ENCODE data around the gene COL6A1. TPM values are rescaled to one million over a fixed set of nuclear protein-coding genes. Genes with fewer than 3 reads are reported as not detected.
"Not testable (repeated sequence)": the region's sequence is repeated elsewhere in the genome, so short reads cannot be mapped to it uniquely, and the experiment has no call there.

Gene COL6A1
- total RNA-seq, 1 donor from 2014 or later: 0.59 TPM

DNA sequence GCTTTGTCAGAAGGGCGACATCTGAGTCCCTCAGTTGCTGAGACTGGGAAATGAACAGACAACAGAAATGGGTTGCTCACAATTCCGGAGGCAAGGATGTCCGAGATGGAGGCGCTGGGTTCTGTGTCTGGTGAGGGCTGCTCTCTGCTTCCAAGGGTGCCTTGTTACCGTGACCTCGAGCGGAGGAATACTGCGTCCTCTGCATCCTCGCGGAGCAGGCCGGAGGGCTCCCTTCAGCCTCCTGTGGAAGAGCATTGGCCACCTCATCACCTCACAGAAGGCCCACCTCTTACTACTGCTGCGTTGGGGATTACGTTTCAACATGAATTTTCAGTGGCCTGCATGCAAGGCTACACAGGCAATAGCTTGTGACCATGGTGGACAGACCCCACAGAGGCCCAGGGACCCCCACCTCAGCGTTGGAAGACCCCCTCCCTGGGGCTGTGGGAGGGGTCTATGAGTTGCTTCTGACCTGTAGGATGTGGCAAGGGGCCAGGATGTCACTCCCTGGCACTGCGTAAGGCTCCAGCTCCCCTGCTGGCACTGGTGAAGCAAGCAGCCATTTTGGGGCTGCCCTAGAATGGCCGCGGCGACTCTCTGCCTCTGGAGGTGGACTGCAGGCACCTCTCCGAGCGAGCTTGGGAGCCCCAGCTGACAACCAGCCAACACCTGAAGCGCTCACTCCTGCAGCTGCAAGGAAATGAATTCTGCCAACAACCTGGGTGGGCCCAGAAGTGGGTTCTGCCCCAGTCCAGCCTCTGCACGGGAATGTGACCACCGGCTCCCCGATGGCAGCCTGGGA, 36.3 kb upstream of the COL6A1 start:
- intact Hi-C loops (cut with micrococcal nuclease): no loop called here

DNA sequence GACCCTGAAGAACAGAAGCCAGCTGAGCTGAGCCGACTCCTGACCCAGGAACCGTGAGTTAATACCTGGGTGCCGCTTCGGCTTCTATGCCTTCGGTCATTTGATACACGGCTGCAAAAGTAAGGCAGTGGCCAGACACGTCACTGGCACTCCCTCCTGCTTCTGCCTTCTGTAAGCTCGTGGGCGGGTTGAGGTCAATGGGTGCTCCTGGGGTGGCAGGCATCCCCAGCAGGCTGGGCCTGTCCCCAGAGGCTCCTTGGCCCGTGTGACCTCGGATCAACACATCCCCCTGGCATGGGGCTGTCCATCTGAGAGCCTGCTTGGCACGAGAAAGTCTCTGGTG, 35.7 kb upstream of the COL6A1 start:
- intact Hi-C loops (cut with micrococcal nuclease): no loop called here

DNA sequence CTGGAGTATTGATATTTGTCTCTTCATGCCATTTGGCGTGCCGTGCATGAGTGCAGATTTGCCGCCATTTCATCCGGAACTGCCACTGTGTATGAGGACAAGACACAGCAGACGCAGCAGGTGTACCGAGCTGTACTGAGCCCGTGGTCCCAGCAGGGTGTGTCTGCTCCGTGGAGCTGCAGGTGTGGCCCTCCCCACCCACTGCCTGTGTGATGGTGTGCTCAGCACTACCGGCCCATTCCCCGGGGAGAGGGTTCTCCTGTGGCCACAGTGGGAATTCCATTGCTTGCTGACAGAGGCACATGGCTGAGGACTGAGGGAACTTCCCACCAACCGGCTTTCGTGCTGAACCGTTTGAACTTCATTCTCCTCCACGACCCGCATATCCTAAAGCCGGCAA, 34.3 kb upstream of the COL6A1 start:
- intact Hi-C loops (cut with micrococcal nuclease): no loop called here

DNA sequence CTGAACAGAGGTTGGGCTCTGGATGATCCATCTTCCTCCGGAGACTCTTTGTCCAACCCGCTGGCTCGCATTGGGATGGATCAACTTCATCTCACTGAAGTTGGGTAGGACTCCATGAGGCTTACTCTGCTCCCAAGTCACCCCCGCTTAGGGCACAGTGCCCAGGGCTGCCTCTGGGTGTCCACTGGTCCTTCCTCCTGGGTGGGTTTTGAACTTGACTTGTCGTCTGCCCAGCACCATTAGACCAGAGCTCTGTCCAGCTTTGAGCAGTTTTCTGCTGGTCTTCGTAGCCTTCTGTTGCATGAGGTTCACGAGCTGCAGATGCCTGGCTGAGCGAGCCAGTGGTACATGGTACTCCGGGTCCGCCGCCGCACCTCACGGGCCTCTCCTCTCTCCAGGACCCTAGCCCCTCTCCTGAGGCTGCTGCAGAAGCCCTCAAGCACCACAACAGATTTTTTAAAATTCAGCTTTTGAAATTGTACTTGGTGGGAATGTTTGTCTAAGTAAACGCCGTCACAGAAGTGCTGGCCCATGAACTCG, 33.8 kb upstream of the COL6A1 start:
- intact Hi-C loops (cut with micrococcal nuclease): no loop called here

DNA sequence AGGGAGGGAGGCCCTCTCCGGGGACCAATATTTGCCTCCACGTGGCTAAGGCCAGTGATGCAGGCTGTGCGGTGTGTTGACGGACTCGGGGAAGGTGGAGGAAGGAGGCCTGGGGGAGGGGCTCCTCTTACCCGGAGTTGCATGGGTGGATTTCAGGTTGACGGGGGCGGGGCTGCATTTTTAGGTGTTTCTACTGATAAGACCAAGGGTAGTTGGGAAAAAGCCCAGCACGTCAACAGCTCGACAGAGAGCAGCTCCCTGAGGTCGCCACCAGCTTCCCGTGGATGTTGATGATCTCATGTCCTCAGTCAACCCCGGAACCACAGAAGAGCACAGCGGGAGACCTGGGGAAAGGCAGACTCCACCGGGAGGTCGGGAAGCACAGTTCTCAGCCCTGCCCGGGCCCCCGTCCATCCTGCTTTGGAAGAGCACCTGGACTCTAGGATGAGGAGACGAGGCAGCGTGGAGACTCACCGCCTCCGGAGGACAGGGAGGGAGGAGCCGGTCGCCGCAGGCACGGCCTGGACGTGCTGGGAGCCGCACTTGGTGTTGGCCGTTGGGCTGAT, 32.9 kb upstream of the COL6A1 start:
- intact Hi-C loops (cut with micrococcal nuclease): no loop called here

DNA sequence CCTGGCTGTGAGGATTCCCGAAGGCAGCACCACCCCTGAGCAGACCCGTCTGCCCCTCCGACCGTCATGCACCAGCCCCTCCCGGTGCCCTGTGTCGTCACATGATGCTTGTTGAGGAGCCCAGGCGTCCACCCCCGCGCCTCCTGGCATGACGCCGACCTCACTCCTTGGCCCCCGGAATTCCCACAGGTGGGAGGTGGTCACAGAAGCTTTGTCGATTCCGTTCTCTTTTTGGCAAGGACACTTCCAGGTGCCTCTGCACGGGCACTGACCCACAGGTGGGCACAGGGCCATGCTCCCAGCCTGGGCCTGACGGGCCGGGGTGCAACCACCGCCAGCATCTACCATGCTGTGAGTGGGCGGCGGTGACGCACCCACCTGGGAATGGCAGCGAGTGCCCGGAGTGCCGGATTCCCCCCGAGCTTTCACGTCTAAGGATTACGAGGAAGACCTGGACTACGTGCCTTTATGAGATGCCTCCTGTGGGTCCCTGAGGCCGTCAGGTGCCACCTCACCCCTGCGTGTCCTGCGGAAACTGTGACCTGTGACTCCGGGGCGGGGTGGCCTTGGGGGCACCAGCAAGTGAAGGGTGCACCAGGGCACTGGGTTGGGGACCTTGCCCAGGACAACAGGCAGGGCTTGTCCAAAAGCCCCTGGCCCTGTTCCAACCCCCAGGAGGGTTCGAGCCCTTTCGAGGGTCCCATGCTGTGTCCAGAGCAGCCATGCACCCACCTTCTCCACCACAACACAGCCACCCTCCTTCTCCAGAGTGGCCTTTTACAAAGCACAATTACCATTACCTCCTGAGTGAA, 31.4 kb upstream of the COL6A1 start:
- intact Hi-C loops (cut with micrococcal nuclease): no loop called here

DNA sequence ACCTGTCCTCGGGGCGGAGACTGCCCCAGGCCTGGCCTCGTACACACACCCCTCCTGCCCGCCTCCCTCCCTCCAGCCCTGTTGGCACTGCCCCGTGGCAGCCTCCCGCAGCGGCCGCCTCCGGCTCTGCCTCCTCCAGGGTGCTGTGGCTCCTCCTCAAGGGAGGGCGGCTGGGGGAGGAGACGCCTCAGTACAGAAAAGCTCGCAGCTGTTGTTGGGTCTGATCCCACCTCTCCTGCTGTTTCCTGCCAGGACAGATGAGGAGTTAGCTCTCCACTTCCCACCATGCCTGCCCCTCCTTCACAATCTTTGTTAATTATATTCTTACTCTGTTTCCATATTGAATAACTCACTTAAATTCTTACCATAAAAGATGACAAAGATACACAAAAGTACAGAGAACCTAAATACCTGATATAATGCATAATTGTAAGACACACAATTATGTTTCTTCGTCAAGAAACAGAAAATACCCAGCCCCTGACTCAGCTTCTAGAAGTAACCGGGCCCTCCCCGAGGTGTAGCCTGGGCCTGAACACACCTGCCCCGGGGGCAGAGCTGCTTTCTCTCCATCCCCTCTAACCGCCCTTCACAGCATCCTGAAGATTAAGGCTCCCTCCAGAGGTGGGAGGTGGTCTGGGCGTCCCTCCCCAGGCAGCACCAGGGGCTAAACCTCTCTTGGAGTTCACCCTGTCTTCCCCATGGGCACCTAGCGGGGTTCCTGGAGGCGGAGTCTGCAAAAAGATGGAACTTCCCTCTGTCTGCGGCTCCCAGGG, 30.6 kb upstream of the COL6A1 start:
- intact Hi-C loops (cut with micrococcal nuclease): no loop called here

DNA sequence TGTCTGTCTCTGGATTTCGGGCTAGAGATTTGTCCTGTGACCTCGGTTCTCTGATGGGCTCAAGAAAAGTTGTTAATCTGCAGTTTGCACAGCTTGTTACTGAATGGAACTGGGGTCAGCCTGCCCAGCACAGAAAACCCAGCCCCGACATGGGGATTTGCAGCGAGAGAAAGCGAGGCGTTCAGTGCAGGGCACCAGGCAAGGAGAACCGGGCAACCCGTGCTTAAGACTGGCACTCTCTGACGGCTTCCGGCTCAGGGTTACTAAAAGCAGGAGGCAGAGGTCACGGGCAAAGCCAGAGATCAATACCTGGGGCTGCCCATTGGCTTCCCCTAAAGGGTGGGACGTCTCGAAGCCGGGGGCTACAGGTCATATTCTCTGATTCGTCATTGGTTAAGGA, 29.9 kb upstream of the COL6A1 start:
- intact Hi-C loops (cut with micrococcal nuclease): no loop called here

DNA sequence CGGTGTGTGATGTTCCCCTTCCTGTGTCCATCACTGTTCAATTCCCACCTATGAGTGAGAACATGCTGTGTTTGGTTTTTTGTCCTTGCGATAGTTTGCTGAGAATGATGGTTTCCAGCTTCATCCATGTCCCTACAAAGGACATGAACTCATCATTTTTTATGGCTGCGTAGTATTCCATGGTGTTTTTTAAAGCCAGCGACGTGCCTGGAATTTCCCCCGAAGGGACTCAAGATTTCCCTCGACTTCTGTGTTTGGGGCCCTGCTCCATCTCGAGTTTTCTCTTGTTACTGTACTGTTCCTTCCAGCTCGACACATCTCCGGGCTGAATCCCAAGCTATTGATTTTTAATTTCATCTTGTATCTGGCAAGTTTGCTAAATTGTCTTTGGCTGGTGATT, 29.0 kb upstream of the COL6A1 start:
- intact Hi-C loops (cut with micrococcal nuclease): not testable (repeated sequence)

DNA sequence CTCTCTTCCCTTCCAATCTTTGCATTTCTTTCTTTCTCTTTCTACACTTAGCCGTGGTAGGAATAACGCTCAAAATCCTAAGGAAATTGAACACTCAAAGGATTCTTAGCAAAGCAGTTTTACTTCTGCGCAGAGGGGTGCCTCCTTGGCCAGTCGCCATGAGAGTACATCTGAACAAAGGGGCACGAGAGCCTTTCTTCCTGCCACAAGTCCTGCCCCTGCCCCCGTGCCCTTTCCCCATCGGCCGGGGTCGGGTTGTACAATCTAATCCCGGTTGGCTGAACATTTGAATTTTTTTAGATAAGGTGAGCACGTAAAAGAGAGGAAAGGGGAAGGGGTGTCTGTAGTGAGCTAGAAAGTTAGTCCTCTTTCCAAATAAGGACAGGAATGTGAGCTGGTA, 28.6 kb upstream of the COL6A1 start:
- intact Hi-C loops (cut with micrococcal nuclease): no loop called here

DNA sequence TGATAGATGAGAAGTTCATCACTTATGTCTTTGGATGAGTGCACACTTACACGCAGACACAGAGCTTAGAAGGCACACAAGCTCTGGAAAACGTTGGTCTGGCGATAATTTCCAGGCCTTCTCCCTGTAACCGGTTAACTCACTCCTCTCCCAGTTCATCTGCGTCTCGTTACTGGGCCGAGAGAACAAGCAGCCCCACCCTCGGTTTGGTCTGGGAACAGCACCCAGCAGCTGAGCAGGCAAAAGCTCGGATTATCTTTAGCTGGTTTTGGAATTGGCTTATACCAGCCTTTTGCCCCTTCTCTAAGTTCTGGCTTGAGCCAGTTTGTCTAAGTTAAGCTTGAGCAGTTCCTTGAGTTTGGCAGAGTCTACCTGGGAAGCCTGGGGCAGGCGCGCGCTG, 27.3 kb upstream of the COL6A1 start:
- intact Hi-C loops (cut with micrococcal nuclease): no loop called here

DNA sequence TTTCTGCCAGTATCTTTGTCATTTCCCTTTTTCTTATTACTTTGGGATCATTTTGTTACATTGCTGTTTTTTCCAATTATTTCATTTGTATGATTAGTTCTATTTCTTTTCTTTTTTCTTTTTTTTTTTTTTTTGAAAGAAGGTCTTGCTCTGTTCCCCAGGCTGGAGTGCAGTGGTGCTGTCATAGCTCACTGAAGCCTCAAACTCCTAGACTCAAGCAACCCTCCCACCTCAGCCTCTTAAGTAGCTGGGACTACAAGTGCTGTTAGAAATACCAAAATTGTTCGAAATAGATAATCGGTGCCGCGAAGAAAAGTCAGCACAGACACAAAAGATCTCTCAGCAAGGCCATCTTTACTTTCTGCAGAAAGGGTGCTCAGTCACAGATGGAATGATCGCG, 26.6 kb upstream of the COL6A1 start:
- intact Hi-C loops (cut with micrococcal nuclease): no loop called here

DNA sequence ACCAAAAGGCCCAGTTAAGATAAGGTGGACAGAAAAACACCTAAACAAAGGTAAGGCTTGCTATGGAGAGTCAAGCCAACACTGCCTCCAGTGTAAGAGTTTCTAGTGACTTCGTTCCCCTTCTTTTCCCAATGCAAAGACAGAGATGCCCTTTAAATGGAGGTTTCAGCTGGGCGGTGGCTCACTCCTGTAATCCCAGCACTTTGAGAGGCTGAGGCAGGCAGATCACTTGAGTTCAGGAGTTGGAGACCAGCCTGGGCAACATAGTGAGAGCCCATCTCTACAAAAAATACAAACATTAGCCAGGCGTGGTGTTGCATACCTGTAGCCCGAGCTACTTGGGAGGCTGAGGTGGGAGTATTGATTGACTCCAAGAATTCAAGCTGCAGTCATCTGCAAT, 24.0 kb upstream of the COL6A1 start:
- intact Hi-C loops (cut with micrococcal nuclease): no loop called here

DNA sequence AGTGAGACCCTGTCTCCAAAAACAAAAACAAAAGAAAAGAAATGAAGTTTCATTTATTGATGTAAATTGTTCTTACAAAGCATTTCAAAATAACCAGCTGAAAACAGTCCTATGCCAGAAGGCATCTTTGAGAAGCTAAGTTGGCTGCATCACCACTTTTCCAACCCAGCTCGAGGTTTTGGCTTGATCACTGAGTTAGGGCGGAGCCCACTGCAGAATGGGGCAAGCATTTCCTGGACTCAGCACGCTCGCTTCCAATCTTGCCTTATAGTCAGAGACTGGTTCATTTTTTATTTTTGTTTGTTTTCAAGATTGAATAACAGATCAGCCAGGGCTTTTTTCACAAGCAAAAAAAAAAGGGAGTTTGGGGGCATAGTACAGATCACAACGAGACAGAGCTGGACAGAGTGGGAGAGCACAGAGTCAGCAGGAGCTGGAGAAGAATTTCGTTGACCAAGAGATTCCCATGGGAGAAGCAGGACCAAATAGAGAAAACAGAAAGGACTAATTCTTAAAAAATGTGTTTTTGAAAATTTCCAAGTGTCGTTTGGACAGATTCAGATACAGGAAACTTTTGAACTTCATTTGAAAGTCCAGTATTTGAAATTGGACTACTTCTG, 23.5 kb upstream of the COL6A1 start:
- intact Hi-C loops (cut with micrococcal nuclease): no loop called here

DNA sequence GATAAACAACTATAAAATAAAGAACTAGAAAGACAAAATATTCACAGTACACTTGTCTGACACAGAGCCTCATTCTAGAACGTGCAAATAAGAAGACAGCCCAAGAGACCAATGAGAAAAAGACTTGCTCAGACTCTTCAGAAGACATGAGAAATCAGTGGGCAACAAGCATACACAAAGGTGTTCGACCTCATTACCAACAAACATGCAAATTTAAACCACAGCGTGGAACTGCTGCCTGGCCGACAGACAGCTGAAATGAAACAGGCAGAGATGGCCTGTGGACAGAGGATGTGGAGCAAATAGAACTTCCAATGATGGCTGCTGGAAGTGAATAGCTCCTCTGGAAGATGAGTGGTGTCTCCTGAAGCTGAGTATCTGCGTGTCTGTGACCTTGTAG, 22.4 kb upstream of the COL6A1 start:
- intact Hi-C loops (cut with micrococcal nuclease): no loop called here

DNA sequence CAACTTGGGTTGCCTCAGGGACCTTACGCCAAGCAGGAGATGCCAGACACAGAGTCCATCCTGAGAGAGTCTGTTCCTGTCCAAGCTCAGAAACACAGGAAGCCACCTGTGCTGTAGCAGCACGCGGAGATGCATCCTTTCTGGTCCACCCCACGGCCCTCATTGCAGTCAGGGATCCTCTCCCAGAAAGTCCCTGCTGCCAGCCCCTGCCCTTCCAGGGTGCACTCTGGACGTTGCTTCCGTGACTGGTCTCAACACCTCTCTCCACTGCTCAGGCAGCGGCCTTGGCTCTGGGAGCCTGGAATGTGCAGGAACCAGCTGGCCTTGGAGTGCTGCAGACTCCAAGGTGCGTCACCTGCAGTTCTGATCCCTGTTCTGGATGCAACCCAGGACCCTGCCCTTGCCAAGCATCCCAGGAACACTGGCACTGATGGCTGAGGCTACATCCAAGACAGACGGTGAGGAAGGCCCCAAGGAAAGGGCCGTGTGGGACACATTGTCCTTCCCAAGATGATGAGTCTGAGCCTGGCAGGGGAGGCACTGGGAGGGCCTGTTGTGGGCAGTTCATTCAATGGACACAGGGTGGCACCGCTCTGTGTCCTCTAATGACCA, 21.7 kb upstream of the COL6A1 start:
- intact Hi-C loops (cut with micrococcal nuclease): no loop called here

DNA sequence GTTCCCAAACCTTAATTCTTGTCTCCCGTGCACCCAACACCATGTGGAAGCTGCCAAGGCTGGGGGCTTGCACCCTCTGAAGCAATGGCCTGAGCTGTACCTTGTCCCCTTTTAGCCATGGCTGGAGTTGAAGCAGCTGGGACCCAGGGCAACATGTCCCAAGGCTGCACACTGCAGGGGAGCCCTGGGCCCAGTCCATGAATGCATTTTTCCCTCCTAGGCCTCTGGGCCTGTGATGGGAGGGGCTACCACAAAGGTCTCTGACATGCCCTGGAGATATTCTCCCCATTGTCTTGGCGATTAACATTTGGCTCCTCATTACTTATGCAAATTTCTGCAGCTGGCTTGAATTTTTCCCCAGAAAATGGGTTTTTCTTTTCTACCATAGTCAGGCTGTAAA, 20.2 kb upstream of the COL6A1 start:
- intact Hi-C loops (cut with micrococcal nuclease): not testable (repeated sequence)

DNA sequence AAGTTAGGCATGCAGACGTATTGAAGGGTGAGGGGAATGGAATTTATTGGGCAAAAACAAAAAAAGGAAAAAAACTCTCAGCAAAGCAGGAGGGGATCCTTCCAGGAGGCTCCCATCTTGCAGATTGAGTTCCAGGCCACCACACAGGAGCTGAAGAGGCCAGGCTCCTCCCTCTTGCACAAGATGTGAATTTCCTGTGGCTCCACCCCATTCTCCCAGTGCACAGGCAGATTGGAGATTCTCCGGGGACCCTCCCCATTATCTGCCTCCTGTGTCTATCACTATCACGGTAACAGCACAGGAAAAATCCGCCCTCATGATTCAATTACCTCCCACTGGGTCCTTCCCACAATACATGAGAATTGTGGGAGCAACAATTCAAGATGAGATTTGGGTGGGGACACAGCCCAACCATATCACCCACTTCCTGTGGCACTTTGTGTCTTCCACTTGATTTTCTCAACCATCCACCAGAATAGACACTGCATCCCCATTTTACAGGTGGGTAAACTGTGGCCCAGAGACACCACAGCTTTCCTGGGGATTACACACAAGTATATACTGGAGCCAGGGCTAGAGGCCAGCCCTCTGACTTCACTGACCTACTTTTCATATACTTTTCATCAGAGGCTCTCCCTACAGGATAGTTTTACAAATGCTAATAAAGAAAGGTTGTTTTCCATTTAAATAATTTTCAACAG, 18.9 kb upstream of the COL6A1 start:
- intact Hi-C loops (cut with micrococcal nuclease): no loop called here

DNA sequence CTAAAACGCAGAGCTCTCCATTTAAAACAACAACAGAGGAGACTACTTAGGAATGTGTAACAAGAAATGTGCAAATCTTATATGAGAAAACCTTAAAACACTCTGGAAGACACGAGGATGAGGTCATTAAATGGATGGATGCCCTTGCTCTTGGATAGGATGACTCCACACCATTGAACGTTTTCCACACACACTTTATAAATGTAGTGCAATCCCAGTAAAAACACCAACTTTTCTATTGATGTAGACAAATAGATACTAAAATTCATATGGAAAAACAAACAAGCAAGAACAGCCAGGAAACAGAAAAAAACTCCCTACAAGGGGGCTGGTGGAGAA, 18.4 kb upstream of the COL6A1 start:
- intact Hi-C loops (cut with micrococcal nuclease): no loop called here

DNA sequence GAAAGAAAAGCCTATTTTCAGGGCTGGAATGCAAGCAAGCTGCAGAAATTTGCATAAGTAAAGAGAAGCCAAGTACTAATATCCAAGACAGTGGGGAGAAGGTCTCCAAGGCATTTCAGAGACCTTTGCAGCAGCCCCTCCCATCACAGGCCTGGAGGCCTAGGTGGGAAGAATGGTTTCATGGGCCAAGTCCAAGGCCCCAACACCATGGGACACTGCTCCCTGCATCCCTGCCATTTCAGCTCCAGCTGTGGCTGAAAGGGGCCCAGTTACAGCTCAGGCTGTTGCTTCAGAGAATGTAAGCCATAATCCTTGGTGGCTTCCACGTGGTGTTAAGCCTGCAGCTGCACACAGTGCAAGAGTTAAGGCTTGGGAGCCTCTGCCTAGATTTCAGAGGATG, 16.9 kb upstream of the COL6A1 start:
- intact Hi-C loops (cut with micrococcal nuclease): no loop called here
